DND-41 (cell line): ENCODE results near the gene RNF151.

Experiments
- CTCF ChIP-seq: IDR thresholded peaks from 2 replicates; pipeline ENCODE4 v1.5.1; 2012; ENCODE audit warnings: borderline replicate concordance, low read length, moderate library complexity, mild to moderate bottlenecking; ENCODE audit not compliant: poor library complexity, severe bottlenecking; ENCODE audit errors: extremely low read depth
- EZH2 ChIP-seq: IDR thresholded peaks from 3 replicates; pipeline ENCODE4 v1.6.1; 2012; ENCODE audit warnings: borderline replicate concordance, low read depth, mild to moderate bottlenecking, moderate library complexity, low read length, inconsistent platforms; ENCODE audit not compliant: severe bottlenecking

GRCh38 chr16:1997494-1998359 is 31.1 kb downstream of the RNF151 start:
- TF ChIP-seq CTCF: no peak
- no peak for TF ChIP-seq EZH2
